Smooth muscle cell (in vitro differentiated cells): ENCODE data around the gene ZNF532. TPM values are rescaled to one million over a fixed set of nuclear protein-coding genes. Genes with fewer than 3 reads are reported as not detected.
"Not testable (repeated sequence)": the region's sequence is repeated elsewhere in the genome, so short reads cannot be mapped to it uniquely, and the experiment has no call there.

Experiments used
- DNase-seq: peaks from one replicate; lab custom pipeline; 2025; ENCODE audit not compliant: unreplicated experiment; lab: John Stamatoyannopoulos, UW
- H2AFZ ChIP-seq: fragments of 200-600 bp; sonication (generic); 2 replicates; pipeline ENCODE4 v1.6.0; 2016; ENCODE audit warnings: antibody characterized with exemption, low read depth, mild to moderate bottlenecking
- H3F3A ChIP-seq: fragments of 200-600 bp; sonication (generic); 2 replicates; pipeline ENCODE4 v1.6.0; 2017; ENCODE audit warnings: antibody characterized with exemption, low read depth
- H3K27ac ChIP-seq: fragments of 200-600 bp; sonication (generic); 2 replicates; pipeline ENCODE4 v1.5.1; 2016; ENCODE audit warnings: low read depth, mild to moderate bottlenecking
- H3K27me3 ChIP-seq: fragments of 200-600 bp; sonication (generic); 2 replicates; pipeline ENCODE4 v1.6.1; 2016; ENCODE audit warnings: low read depth, mild to moderate bottlenecking
- H3K36me3 ChIP-seq: fragments of 200-600 bp; sonication (generic); 2 replicates; pipeline ENCODE4 v1.5.1; 2016; ENCODE audit warnings: low read depth
- H3K4me1 ChIP-seq: fragments of 200-600 bp; sonication (generic); 2 replicates; pipeline ENCODE4 v1.5.1; 2016; ENCODE audit warnings: low read depth
- H3K4me2 ChIP-seq: fragments of 200-600 bp; sonication (generic); 2 replicates; pipeline ENCODE4 v1.6.0; 2016; ENCODE audit warnings: mild to moderate bottlenecking
- H3K4me3 ChIP-seq: fragments of 200-600 bp; sonication (generic); 2 replicates; pipeline ENCODE4 v1.5.1; 2016; ENCODE audit warnings: mild to moderate bottlenecking
- H3K79me2 ChIP-seq: fragments of 200-600 bp; sonication (generic); 2 replicates; pipeline ENCODE4 v1.6.0; 2016; ENCODE audit warnings: low read depth, mild to moderate bottlenecking
- H3K9ac ChIP-seq: fragments of 200-600 bp; sonication (generic); 2 replicates; pipeline ENCODE4 v1.6.0; 2016; ENCODE audit warnings: low read depth
- H3K9me3 ChIP-seq: fragments of 200-600 bp; sonication (generic); replicated peaks from 2 replicates; pipeline ENCODE4 v1.5.1; 2016; ENCODE audit warnings: low read depth
- H4K20me1 ChIP-seq: fragments of 200-600 bp; sonication (generic); 2 replicates; pipeline ENCODE4 v1.6.0; 2016; ENCODE audit warnings: low read depth
- CTCF ChIP-seq: fragments of 200-600 bp; sonication (generic); IDR thresholded peaks from 2 replicates; pipeline ENCODE4 v1.5.1; 2017; ENCODE audit warnings: borderline replicate concordance, mild to moderate bottlenecking, antibody characterized with exemption; ENCODE audit not compliant: insufficient read depth, poor library complexity, severe bottlenecking
- WGBS: methylation state at CpG from one replicate; pipeline ENCODE4 v1.1.7; 2016; ENCODE audit warnings: low lambda C conversion rate; 5-methylcytosine and 5-hydroxymethylcytosine counted together
- polyA plus RNA-seq: library from polyadenylated mRNA; unstranded; fragments of >200 nt; fragmentation: Nextera tagmentation; extraction: Ambion mirVana; gene quantifications from 2 replicates; pipeline ENCODE4 v1.2.1, GENCODE V29; 2016
- total RNA-seq: library from RNA; depleted of rRNA; stranded (reverse); fragments of >200 nt; gene quantifications from 2 replicates; pipeline ENCODE4 v1.2.3, GENCODE V29; 2014

ZNF532 gene
- total and polyA plus RNA-seq, 2 experiments from 2014 or later: 31.6 to 126 TPM

- no peaks in the 10 kb centered on the region for H3K9me3 ChIP-seq
- WGBS: 92% methylated on average over 13 of the region's 13 CpGs
- no peak overlapping the region for H3K9ac ChIP-seq
- H3K36me3 ChIP-seq: no peaks in the 10 kb centered on the region
- DNase-seq: no peak
- H3K4me1 ChIP-seq: peaks cover 5% of the 10 kb centered on the region
- H3K79me2 ChIP-seq: no peaks in the 10 kb centered on the region
- H3K27me3 ChIP-seq: no peaks in the 10 kb centered on the region
- H2AFZ ChIP-seq: no peak overlapping the region
- H3K4me3 ChIP-seq: no peak overlapping the region
- no peak overlapping the region for H3K27ac ChIP-seq
- H3F3A ChIP-seq: no peaks in the 10 kb centered on the region
- no peaks in the 10 kb centered on the region for H4K20me1 ChIP-seq
- no peak for TF ChIP-seq CTCF
- H3K4me2 ChIP-seq: no peak overlapping the region
Observed at GRCh38 chr18:58822944-58823343, 41.7 kb upstream of the ZNF532 start.

- no peak for DNase-seq
- no peak overlapping the region for H3K9ac ChIP-seq
- H4K20me1 ChIP-seq: no peaks in the 10 kb centered on the region
- no peak overlapping the region for H2AFZ ChIP-seq
- no peak overlapping the region for H3K4me3 ChIP-seq
- no peaks in the 10 kb centered on the region for H3F3A ChIP-seq
- peaks cover 5% of the 10 kb centered on the region for H3K4me1 ChIP-seq
- 46% methylated on average over 4 of the region's 4 CpGs for WGBS
- no peaks in the 10 kb centered on the region for H3K27me3 ChIP-seq
- TF ChIP-seq CTCF: no peak
- H3K36me3 ChIP-seq: no peaks in the 10 kb centered on the region
- H3K4me2 ChIP-seq: no peak overlapping the region
- H3K27ac ChIP-seq: no peak overlapping the region
- H3K79me2 ChIP-seq: no peaks in the 10 kb centered on the region
- no peaks in the 10 kb centered on the region for H3K9me3 ChIP-seq
Observed at GRCh38 chr18:58823412-58823811, 41.3 kb upstream of the ZNF532 start.

DNA sequence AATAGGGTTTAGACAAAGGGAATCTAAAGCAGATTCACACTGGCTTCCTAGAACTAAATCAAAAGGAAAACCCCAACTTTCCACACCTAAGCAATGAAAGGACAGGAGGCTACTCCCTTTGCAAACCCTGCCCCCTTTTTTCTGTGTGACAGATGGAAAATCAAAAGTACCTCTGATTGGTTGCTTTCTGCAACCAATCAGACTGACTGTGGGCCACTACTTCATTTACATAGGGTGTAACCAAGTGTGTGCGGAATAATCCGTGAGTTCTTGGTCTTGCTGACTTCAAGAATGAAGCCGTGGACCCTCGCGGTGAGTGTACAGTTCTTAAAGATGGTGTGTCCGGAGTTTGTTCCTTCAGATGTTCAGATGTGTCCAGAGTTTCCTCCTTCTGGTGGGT lies 37.8 kb upstream of the ZNF532 start:
- H3K79me2 ChIP-seq: not testable (repeated sequence)

GRCh38 chr18:58827428-58827827 lies 37.2 kb upstream of the ZNF532 start:
- no peaks in the 10 kb centered on the region for H3K79me2 ChIP-seq
- no peak overlapping the region for H3K4me3 ChIP-seq
- H3F3A ChIP-seq: peaks cover 1% of the 10 kb centered on the region
- 94% methylated on average over 5 of the region's 5 CpGs for WGBS
- no peaks in the 10 kb centered on the region for H3K36me3 ChIP-seq
- no peak overlapping the region for H3K9ac ChIP-seq
- TF ChIP-seq CTCF: no peak
- H3K4me1 ChIP-seq: no peaks in the 10 kb centered on the region
- no peaks in the 10 kb centered on the region for H3K9me3 ChIP-seq
- H4K20me1 ChIP-seq: no peaks in the 10 kb centered on the region
- H3K27me3 ChIP-seq: no peaks in the 10 kb centered on the region
- no peak overlapping the region for H2AFZ ChIP-seq
- no peak overlapping the region for H3K4me2 ChIP-seq
- H3K27ac ChIP-seq: no peak overlapping the region
- no peak for DNase-seq

More for the DNA sequence above, 37.8 kb upstream of the ZNF532 start:
- not testable (repeated sequence) for H3K27ac ChIP-seq, H2AFZ ChIP-seq, H3K36me3 ChIP-seq, H3K4me3 ChIP-seq, H3K9me3 ChIP-seq, H3K9ac ChIP-seq, DNase-seq, H3K4me2 ChIP-seq, H4K20me1 ChIP-seq, H3K27me3 ChIP-seq, H3K4me1 ChIP-seq, H3F3A ChIP-seq
- 97% methylated on average over 6 of the region's 6 CpGs for WGBS
